A673 (cell line): ENCODE measurements around the gene GRID1. TPM values are rescaled to one million over a fixed set of nuclear protein-coding genes. Genes with fewer than 3 reads are reported as not detected.

Experiments used
- BruUV-seq: library from RNA; stranded (reverse); fragments of 400-500 nt; replicated peaks from 2 replicates; lab custom pipeline; 2021; lab: Mats Ljungman, UMichigan
- CTCF ChIA-PET: fragments of 300-600 bp; sonication (Branson Sonifier 250); formaldehyde crosslinking; loops from one replicate; lab custom pipeline; 2022; ENCODE audit warnings: antibody characterized with exemption; lab: Charles Lee
- POLR2A ChIA-PET: fragments of 300-600 bp; sonication (Branson Sonifier 250); formaldehyde crosslinking; loops from one replicate; lab custom pipeline; 2022; ENCODE audit warnings: antibody characterized with exemption; ENCODE audit not compliant: low non-redundant PET; lab: Charles Lee
- DNase-seq: peaks from one replicate; pipeline ENCODE4 v3.0.0-alpha.2; 2015; ENCODE audit warnings: low spot score
- H3K27ac ChIP-seq: fragments of 200-600 bp; sonication (generic); 2 replicates; pipeline ENCODE4 v1.5.1; 2016; ENCODE audit warnings: mixed run types, low read depth, mild to moderate bottlenecking, mixed read lengths, antibody characterized with exemption, low read length; ENCODE audit not compliant: poor library complexity, severe bottlenecking
- H3K27me3 ChIP-seq: fragments of 200-600 bp; sonication (generic); replicated peaks from 2 replicates; pipeline ENCODE4 v1.6.1; 2017; ENCODE audit warnings: mixed run types, low read depth, mild to moderate bottlenecking, mixed read lengths, antibody characterized with exemption, low read length; ENCODE audit not compliant: insufficient read depth, poor library complexity
- H3K36me3 ChIP-seq: fragments of 200-600 bp; sonication (generic); 2 replicates; pipeline ENCODE4 v1.6.1; 2016; ENCODE audit warnings: mixed run types, mild to moderate bottlenecking, mixed read lengths, antibody characterized with exemption, low read length; ENCODE audit not compliant: insufficient read depth, poor library complexity, severe bottlenecking
- H3K4me1 ChIP-seq: fragments of 200-600 bp; sonication (generic); 2 replicates; pipeline ENCODE4 v1.6.1; 2017; ENCODE audit warnings: mixed run types, mild to moderate bottlenecking, mixed read lengths, antibody characterized with exemption, low read length; ENCODE audit not compliant: insufficient read depth, poor library complexity, severe bottlenecking
- H3K4me3 ChIP-seq: fragments of 200-600 bp; sonication (generic); 2 replicates; pipeline ENCODE4 v1.5.1; 2016; ENCODE audit warnings: low read depth, mixed run types, mild to moderate bottlenecking, mixed read lengths, low read length; ENCODE audit not compliant: poor library complexity, severe bottlenecking
- H3K9me3 ChIP-seq: fragments of 200-600 bp; sonication (generic); 2 replicates; pipeline ENCODE4 v1.6.1; 2016; ENCODE audit warnings: mixed run types, low read depth, mild to moderate bottlenecking, mixed read lengths, antibody characterized with exemption, low read length; ENCODE audit not compliant: poor library complexity, severe bottlenecking
- CTCF ChIP-seq: fragments of 300-800, 200-600 bp; sonication (generic); conservative IDR thresholded peaks from 2 replicates; pipeline ENCODE4 v1.5.1; 2017; ENCODE audit warnings: low read depth, mild to moderate bottlenecking, antibody characterized with exemption, low read length, moderate library complexity, mixed read lengths
- EZH2 ChIP-seq: fragments of 200-600 bp; sonication (generic); IDR thresholded peaks from 2 replicates; pipeline ENCODE4 v1.6.1; 2017; ENCODE audit warnings: borderline replicate concordance, low read depth, mild to moderate bottlenecking, mixed read lengths, antibody characterized with exemption, low read length; ENCODE audit not compliant: poor library complexity, severe bottlenecking
- intact Hi-C: fragments of 100-400 bp; cut with micrococcal nuclease; formaldehyde crosslinking; loops from one replicate; pipeline ENCODE4 v1.10.0; 2022; ENCODE audit not compliant: unreplicated experiment
- total RNA-seq: library from RNA; stranded (reverse); gene quantifications from 2 replicates; pipeline ENCODE4 v1.2.3, GENCODE V29; 2021

The GRID1 gene
- total RNA-seq, 1 experiment from 2014 or later: not detected

GRCh38 chr10:86349474-86349873 lies 17.1 kb downstream of the GRID1 start:
- intact Hi-C loops: no loop called here
- no peaks in the 10 kb centered on the region for H3K27me3 ChIP-seq
- no peaks in the 10 kb centered on the region for H3K36me3 ChIP-seq
- CTCF ChIA-PET: interaction anchor here (0.5 kb wide), 1 partner anchor 1773 kb away, joined by 3 read pairs; no protein-coding TSS in a partner anchor
- peak; percentile 30 for DNase-seq
- no TSS peak for BruUV-seq
- H3K4me3 ChIP-seq: no peak overlapping the region
- TF ChIP-seq CTCF (peak; percentile 48), EZH2 (no peak)
- no peaks in the 10 kb centered on the region for H3K4me1 ChIP-seq
- POLR2A ChIA-PET: no interaction called here
- no peak overlapping the region for H3K27ac ChIP-seq
- H3K9me3 ChIP-seq: no peaks in the 10 kb centered on the region

- POLR2A ChIA-PET: no interaction called here
- Histone ChIP-seq H3K27ac (no peak overlapping the region), H3K4me3 (no peak overlapping the region), H3K9me3 (no peaks in the 10 kb centered on the region), H3K4me1 (no peaks in the 10 kb centered on the region), H3K36me3 (no peaks in the 10 kb centered on the region), H3K27me3 (no peaks in the 10 kb centered on the region)
- no TSS peak for BruUV-seq
- CTCF ChIA-PET: interaction anchor here (0.5 to 0.7 kb wide), 2 partner anchors 237 to 1772 kb away, joined by 3 read pairs; no protein-coding TSS in a partner anchor
- intact Hi-C loops: no loop called here
- TF ChIP-seq CTCF: no peak
- TF ChIP-seq EZH2: no peak
- no peak for DNase-seq
Observed at GRCh38 chr10:86348321-86349210, 18.0 kb downstream of the GRID1 start.

- H3K9me3 ChIP-seq: no peaks in the 10 kb centered on the region
- H3K27me3 ChIP-seq: no peaks in the 10 kb centered on the region
- no peaks in the 10 kb centered on the region for H3K36me3 ChIP-seq
- TF ChIP-seq EZH2 (no peak), CTCF (no peak)
- CTCF ChIA-PET: no interaction called here
- BruUV-seq: no TSS peak
- no peak for DNase-seq
- no peak overlapping the region for H3K4me3 ChIP-seq
- intact Hi-C loops: no loop called here
- H3K4me1 ChIP-seq: no peaks in the 10 kb centered on the region
- no peak overlapping the region for H3K27ac ChIP-seq
- POLR2A ChIA-PET: no interaction called here
Observed at GRCh38 chr10:86347856-86348255, 18.7 kb downstream of the GRID1 start.
